Calu3 (cell line): ENCODE measurements around the gene MPO. TPM values are rescaled to one million over a fixed set of nuclear protein-coding genes. Genes with fewer than 3 reads are reported as not detected.

Experiments used
- BruUV-seq: library from RNA; stranded (reverse); fragments of 400-500 nt; replicated peaks from 2 replicates; lab custom pipeline; 2021; lab: Mats Ljungman, UMichigan
- CTCF ChIA-PET: fragments of 300-600 bp; sonication (Branson Sonifier 250); formaldehyde crosslinking; loops from one replicate; lab custom pipeline; 2022; ENCODE audit warnings: antibody characterized with exemption; lab: Charles Lee
- DNase-seq: peaks from one replicate; pipeline ENCODE4 v3.0.0; 2022
- H3K27ac Mint-ChIP-seq: one replicate; pipeline ENCODE4 v1.8.0; 2022; ENCODE audit warnings: mixed read lengths; ENCODE audit not compliant: unreplicated experiment
- H3K27me3 Mint-ChIP-seq: one replicate; pipeline ENCODE4 v1.8.0; 2022; ENCODE audit warnings: mixed read lengths; ENCODE audit not compliant: unreplicated experiment
- H3K36me3 Mint-ChIP-seq: one replicate; pipeline ENCODE4 v1.8.0; 2022; ENCODE audit warnings: mild to moderate bottlenecking, moderate library complexity, mixed read lengths; ENCODE audit not compliant: insufficient read depth, unreplicated experiment
- H3K4me1 Mint-ChIP-seq: one replicate; pipeline ENCODE4 v1.8.0; 2022; ENCODE audit warnings: mild to moderate bottlenecking, low read depth, mixed read lengths; ENCODE audit not compliant: unreplicated experiment
- H3K4me3 Mint-ChIP-seq: one replicate; pipeline ENCODE4 v1.8.0; 2022; ENCODE audit warnings: mild to moderate bottlenecking, low read depth, moderate library complexity, mixed read lengths; ENCODE audit not compliant: unreplicated experiment
- H3K9me3 Mint-ChIP-seq: one replicate; pipeline ENCODE4 v1.8.0; 2022; ENCODE audit warnings: low read depth, mixed read lengths; ENCODE audit not compliant: unreplicated experiment
- CTCF ChIP-seq: fragments of 200-600 bp; IDR thresholded peaks from one replicate; pipeline ENCODE4 v1.8.0; 2022; ENCODE audit warnings: antibody characterized with exemption; ENCODE audit not compliant: unreplicated experiment
- intact Hi-C: fragments of 100-400 bp; cut with micrococcal nuclease; formaldehyde crosslinking; loops from one replicate; pipeline ENCODE4 v1.10.0; 2022; ENCODE audit not compliant: unreplicated experiment
- total RNA-seq: library from RNA; stranded (reverse); gene quantifications from 2 replicates; pipeline ENCODE4 v1.2.3, GENCODE V29; 2022

The MPO gene
- total RNA-seq, 1 experiment from 2014 or later, result not detected

DNA sequence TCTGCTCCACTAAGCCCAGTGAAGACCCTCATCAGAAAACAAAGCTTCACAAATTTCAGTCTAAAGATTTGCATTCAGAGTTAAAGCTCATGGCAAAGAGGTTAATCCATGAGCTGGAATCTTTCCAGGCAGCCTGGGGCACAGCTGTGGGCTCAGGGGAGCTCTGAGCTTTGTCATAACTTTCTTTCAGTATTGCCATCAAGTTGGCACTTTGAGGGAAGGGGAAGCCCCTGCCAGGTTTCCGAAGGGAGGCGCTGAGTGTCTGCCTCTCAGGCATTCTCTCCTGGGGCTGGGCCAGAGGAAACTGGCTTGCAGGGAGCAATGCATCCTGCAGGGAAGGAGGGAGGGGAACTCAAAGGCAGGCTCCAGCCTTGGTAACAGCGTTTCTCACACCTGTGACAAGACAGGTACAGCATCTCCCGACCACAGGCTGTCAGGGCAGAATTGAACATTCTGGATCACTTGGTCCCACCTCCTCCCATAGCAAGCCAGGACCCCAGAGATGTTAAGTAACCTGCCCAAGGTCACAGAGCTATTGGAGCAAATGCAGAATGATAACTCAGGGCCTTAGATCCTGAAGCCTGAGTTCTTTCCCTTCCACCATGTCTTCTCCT lies 38.5 kb downstream of the MPO start:
- CTCF ChIA-PET, result interaction anchor here (0.5 kb wide), 1 partner anchor 533 kb away, joined by 8 read pairs; no protein-coding TSS in a partner anchor
- Mint-ChIP-seq H3K36me3 (no peaks in the 10 kb centered on the region), H3K4me3 (no peak overlapping the region), H3K27ac (no peak overlapping the region), H3K4me1 (no peaks in the 10 kb centered on the region), H3K27me3 (peaks cover 89% of the 10 kb centered on the region), H3K9me3 (no peaks in the 10 kb centered on the region)
- no peak for TF ChIP-seq CTCF
- BruUV-seq, result no TSS peak
- DNase-seq, result no peak
- intact Hi-C loops, result no loop called here

DNA sequence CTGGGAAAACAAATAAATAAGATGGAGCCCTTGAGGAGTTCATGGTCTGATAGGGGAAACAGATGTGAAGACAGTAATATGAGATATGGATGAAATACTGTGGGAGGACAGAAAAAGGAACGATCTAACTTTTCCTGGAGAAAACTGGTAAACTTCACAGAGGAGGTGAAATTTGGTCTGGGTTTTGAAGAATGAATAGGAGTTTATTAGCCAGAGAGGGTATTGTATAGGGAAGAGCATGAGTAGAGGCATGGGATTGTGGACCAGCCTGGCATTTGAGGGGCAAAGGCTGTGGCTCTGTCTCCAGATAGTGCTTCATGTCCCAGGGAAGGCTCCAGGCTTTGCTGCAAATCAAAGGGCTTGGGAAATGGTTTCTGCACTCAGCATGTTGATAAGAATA lies 40.7 kb downstream of the MPO start:
- intact Hi-C loops, result no loop called here
- no peak for DNase-seq
- Mint-ChIP-seq H3K27me3 (peaks cover 93% of the 10 kb centered on the region), H3K36me3 (no peaks in the 10 kb centered on the region), H3K27ac (no peak overlapping the region), H3K9me3 (no peaks in the 10 kb centered on the region), H3K4me1 (no peaks in the 10 kb centered on the region), H3K4me3 (no peak overlapping the region)
- no TSS peak for BruUV-seq
- CTCF ChIA-PET, result no interaction called here
- no peak for TF ChIP-seq CTCF

DNA sequence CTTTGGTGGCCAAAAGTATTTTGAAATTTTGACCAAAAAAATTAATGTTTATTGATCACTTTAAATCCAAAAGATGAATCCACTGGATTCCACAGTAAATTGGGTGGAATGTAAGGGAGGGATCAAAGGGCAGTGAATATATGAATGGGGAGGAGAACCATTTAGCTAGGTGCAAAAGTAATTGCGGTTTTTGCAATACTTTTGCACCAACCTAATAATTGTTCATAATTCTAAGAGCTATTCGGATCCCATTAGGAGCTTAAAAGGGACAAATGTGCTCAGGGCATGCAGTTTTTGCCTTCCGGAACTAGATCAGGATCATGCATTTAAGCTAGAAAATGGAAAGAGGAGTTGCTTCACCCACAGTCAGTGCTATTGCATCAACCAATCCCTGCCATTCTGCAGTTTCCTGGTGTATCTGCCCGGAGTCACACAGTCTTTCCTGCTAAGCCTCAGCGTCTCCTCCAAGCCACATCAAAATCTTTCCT lies 42.5 kb downstream of the MPO start, which contains the start of gene LPO:
Gene LPO (plus strand): TSS at position 438 of the 488 bp plus-strand sequence. CDS start 4,396 bp downstream, outside the sequence.
- Mint-ChIP-seq H3K36me3 (no peaks in the 10 kb centered on the region), H3K4me1 (no peaks in the 10 kb centered on the region), H3K9me3 (no peaks in the 10 kb centered on the region), H3K27me3 (peaks cover 83% of the 10 kb centered on the region), H3K27ac (no peak within 1 kb of the TSS), H3K4me3 (no peak within 1 kb of the TSS)
- intact Hi-C loops, result no loop called here
- no TSS peak for BruUV-seq
- CTCF ChIA-PET, result no interaction called here
- DNase-seq, result no peak
- TF ChIP-seq CTCF, result no peak

GRCh38 chr17:58236394-58236793 lies 44.3 kb downstream of the MPO start:
- Mint-ChIP-seq H3K36me3 (no peaks in the 10 kb centered on the region), H3K4me3 (no peak overlapping the region), H3K9me3 (no peaks in the 10 kb centered on the region), H3K27me3 (peaks cover 80% of the 10 kb centered on the region), H3K27ac (no peak overlapping the region), H3K4me1 (no peaks in the 10 kb centered on the region)
- CTCF ChIA-PET, result no interaction called here
- DNase-seq, result no peak
- intact Hi-C loops, result no loop called here
- no peak for TF ChIP-seq CTCF
- no TSS peak for BruUV-seq
